Loucy (cell line): ENCODE data around the gene PTP4A1.

Source experiments
- EZH2phosphoT487 ChIP-seq: fragments of 200-600 bp; IDR thresholded peaks from 2 replicates; pipeline ENCODE4 v1.6.1; 2018; ENCODE audit warnings: antibody characterized with exemption, mild to moderate bottlenecking, moderate library complexity, borderline replicate concordance
- TF ChIP-seq, protein P1 (sequence below): fragments of 200-600 bp; sonication (generic); conservative IDR thresholded peaks from 2 replicates; pipeline ENCODE4 v1.5.1; 2014; ENCODE audit warnings: mild to moderate bottlenecking, antibody characterized with exemption, low read length

DNA sequence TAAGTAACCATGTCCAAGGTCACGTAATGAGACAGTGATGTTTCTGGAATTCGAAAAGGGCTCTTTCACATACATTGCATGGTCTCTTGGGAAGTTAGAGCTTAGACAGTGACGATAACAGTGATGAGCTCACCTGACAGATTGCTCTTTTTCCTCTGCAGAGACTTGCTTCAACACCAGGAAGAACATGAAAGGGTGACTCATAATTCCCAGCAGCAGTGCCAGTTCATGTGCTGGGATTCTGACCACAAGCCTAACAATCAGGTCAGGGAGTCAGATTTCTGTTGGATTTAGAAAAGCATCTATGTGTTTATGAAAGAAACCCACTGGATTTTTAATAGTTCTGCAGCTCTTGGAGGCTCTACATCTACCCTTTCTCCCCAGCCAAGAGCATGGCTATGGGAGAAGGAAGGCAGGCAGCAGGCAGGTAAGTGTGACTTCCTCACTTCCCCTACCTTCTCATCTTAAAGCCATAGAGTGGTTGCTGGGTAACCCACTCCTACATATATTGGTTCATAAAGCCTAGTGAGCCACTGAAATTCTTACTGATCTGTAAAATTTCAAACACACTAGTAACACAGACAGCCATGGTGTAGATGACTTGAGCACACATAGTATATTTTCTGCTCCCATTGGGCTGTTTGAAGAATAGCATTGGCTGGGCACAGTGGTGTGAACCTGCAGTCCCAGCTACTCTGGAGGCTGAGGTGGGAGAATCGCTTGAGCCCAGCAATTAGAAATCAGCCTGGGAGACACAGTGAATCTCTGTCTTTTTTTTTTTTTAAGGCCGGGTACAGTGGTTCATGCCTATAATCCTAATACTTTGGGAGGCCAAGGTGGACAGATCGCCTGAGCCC lies 44.4 kb upstream of the PTP4A1 start:
- TF ChIP-seq, protein P1, sequence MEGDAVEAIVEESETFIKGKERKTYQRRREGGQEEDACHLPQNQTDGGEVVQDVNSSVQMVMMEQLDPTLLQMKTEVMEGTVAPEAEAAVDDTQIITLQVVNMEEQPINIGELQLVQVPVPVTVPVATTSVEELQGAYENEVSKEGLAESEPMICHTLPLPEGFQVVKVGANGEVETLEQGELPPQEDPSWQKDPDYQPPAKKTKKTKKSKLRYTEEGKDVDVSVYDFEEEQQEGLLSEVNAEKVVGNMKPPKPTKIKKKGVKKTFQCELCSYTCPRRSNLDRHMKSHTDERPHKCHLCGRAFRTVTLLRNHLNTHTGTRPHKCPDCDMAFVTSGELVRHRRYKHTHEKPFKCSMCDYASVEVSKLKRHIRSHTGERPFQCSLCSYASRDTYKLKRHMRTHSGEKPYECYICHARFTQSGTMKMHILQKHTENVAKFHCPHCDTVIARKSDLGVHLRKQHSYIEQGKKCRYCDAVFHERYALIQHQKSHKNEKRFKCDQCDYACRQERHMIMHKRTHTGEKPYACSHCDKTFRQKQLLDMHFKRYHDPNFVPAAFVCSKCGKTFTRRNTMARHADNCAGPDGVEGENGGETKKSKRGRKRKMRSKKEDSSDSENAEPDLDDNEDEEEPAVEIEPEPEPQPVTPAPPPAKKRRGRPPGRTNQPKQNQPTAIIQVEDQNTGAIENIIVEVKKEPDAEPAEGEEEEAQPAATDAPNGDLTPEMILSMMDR = no peak
- no peak for TF ChIP-seq EZH2phosphoT487
